CD1c-positive myeloid dendritic cell (primary cell): ENCODE measurements around the gene PMF1.

Experiments used
- DNase-seq: peaks from one replicate; pipeline ENCODE4 v3.0.0-alpha.2; 2016; ENCODE audit errors: extremely low spot score

The PMF1 gene

GRCh38 chr1:156266051-156266450 lies 53.2 kb downstream of the PMF1 start:
- DNase-seq, result no peak

GRCh38 chr1:156268336-156268735 lies 55.5 kb downstream of the PMF1 start:
- no peak for DNase-seq

- DNase-seq, result no peak
Observed at GRCh38 chr1:156270314-156270713, 57.5 kb downstream of the PMF1 start.

GRCh38 chr1:156276532-156276931 lies 63.7 kb downstream of the PMF1 start:
- peak; percentile 47 for DNase-seq

- DNase-seq, result peak; percentile 10
Observed at GRCh38 chr1:156276966-156277381, 64.2 kb downstream of the PMF1 start.

GRCh38 chr1:156279837-156280236 lies 67.0 kb downstream of the PMF1 start:
- DNase-seq, result no peak

GRCh38 chr1:156281281-156281680 lies 68.5 kb downstream of the PMF1 start:
- DNase-seq, result peak; percentile 68

GRCh38 chr1:156281693-156282478 lies 69.1 kb downstream of the PMF1 start:
- DNase-seq, result peak; percentile 78

- DNase-seq, result peak; percentile 99
Observed at GRCh38 chr1:156282479-156283222, 69.8 kb downstream of the PMF1 start, which contains the start of gene SMG5. SMG5 (minus strand) TSS chr1:156282825; CDS start chr1:156282680, 145 bp downstream.

GRCh38 chr1:156283521-156283920 lies 70.7 kb downstream of the PMF1 start:
- peak; percentile 69 for DNase-seq

GRCh38 chr1:156284112-156284511 lies 71.3 kb downstream of the PMF1 start, which contains the start of gene TMEM79:
TMEM79 (plus strand) TSS chr1:156284325; CDS start chr1:156285227, 902 bp downstream.
- no peak for DNase-seq

- peak; percentile 22 for DNase-seq
Observed at GRCh38 chr1:156284757-156285156, 72.0 kb downstream of the PMF1 start.

- no peak for DNase-seq
Observed at GRCh38 chr1:156285437-156285836, 72.6 kb downstream of the PMF1 start.

GRCh38 chr1:156286061-156286460 lies 73.3 kb downstream of the PMF1 start:
- DNase-seq, result no peak
